Vagina (tissue), 2 donors: Measurements from ENCODE around the gene TNFRSF1B.

Experiments
- CTCF ChIP-seq, 3 experiments: fragments of 450-650 bp in 2 of 3; fragments of 200-600 bp in 1 of 3; sonication (generic) in 1 of 3; IDR thresholded peaks; one replicate each; pipeline ENCODE4 v1.5.1; 2017 to 2019; ENCODE audit warnings: antibody characterized with exemption in 3 of 3, mild to moderate bottlenecking in 2 of 3, moderate library complexity in 2 of 3
- POLR2A ChIP-seq, 2 donors: fragments of 450-650 bp; IDR thresholded peaks; one replicate each; pipeline ENCODE4 v1.6.1; 2017; ENCODE audit warnings: antibody characterized with exemption in 2 of 2, mild to moderate bottlenecking in 2 of 2, moderate library complexity in 2 of 2
- POLR2AphosphoS5 ChIP-seq, 2 donors: sonication (generic); formaldehyde crosslinking; IDR thresholded peaks; one replicate each; pipeline ENCODE4 v1.9.0; 2017; ENCODE audit warnings: antibody characterized with exemption in 2 of 2, mild to moderate bottlenecking in 2 of 2, low read depth in 1 of 2; ENCODE audit not compliant: insufficient read depth in 1 of 2

GRCh38 chr1:12255913-12256312, 89.1 kb downstream of the TNFRSF1B start:
- TF ChIP-seq POLR2A (IDR thresholded peaks at IDR 0.05) (no peak), POLR2AphosphoS5 (IDR thresholded peaks at IDR 0.05; ENCODE audit: insufficient read depth in 1 of 2, low read depth in 1 of 2) (no peak), CTCF (IDR thresholded peaks at IDR 0.05) (no peak)
